LNCAP (cell line): ENCODE results near the gene OSBPL1A.

Experiments used
- TF ChIP-seq, protein P1 (sequence below): fragments of 450-650 bp; IDR thresholded peaks from 2 replicates; pipeline ENCODE4 v1.5.1; 2017; ENCODE audit warnings: mild to moderate bottlenecking

Gene OSBPL1A

DNA sequence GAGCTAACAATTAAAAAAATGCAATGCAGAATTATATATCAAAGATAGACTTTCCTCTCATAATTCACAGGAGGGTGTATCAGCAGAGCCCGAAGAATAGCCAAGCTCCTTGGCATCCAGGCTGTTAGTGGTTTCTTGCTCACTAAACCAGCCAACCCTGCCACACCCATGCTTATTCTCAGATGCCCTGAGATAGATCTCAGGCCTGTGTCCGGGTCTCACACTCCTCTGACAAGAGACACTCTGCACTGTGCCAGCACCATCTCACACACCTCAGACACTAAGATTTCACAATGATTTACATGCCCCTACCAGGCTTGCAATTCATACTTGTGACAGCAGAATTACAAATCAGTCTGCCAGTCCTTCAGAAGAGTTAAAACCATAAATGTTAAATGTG, 64.5 kb downstream of the OSBPL1A start:
- TF ChIP-seq, protein P1, sequence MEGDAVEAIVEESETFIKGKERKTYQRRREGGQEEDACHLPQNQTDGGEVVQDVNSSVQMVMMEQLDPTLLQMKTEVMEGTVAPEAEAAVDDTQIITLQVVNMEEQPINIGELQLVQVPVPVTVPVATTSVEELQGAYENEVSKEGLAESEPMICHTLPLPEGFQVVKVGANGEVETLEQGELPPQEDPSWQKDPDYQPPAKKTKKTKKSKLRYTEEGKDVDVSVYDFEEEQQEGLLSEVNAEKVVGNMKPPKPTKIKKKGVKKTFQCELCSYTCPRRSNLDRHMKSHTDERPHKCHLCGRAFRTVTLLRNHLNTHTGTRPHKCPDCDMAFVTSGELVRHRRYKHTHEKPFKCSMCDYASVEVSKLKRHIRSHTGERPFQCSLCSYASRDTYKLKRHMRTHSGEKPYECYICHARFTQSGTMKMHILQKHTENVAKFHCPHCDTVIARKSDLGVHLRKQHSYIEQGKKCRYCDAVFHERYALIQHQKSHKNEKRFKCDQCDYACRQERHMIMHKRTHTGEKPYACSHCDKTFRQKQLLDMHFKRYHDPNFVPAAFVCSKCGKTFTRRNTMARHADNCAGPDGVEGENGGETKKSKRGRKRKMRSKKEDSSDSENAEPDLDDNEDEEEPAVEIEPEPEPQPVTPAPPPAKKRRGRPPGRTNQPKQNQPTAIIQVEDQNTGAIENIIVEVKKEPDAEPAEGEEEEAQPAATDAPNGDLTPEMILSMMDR, result no peak

- TF ChIP-seq, protein P1, result no peak
Observed at GRCh38 chr18:24326211-24326610, 71.4 kb downstream of the OSBPL1A start.

GRCh38 chr18:24322584-24323136, 75.0 kb downstream of the OSBPL1A start:
- TF ChIP-seq, protein P1, result no peak

DNA sequence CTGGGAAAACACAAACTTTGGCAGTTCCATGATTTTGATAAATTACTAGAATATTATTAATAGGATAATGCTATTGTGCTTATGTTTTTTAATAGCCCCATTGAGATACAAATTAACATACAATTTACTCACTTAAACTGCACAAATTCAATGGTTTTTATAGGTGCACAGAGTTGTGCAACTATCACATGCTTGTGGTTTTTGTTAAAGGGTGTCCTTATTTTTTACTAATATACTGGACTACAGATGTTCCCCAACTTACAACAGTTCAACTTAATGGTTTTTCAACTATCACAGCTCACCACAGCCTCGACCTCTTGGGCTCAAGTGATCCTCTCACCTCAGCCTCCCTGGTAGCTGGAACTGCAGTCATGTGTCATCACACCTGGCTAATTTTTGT, 76.6 kb downstream of the OSBPL1A start:
- TF ChIP-seq, protein P1, result no peak

GRCh38 chr18:24319757-24320156, 77.9 kb downstream of the OSBPL1A start:
- TF ChIP-seq, protein P1, result no peak

DNA sequence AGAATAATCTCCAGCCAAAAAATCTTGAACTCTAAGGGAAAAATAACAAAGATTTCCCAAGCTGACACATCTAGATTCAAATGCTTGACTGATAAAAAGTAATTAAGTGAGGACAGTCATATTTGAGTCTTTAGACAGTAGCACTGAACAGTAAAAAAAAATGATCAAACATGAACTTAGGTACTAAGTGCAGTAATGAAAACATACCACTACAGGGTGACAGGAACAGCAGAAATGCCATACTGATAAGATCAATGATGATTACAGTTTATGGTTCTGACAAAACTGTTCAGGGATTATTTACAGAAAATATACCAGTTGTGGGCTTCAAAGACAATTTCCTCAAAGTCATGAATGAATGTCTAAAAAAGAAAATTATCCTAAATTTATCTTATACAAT, 80.3 kb downstream of the OSBPL1A start:
- TF ChIP-seq, protein P1, result no peak

- TF ChIP-seq, protein P1, result no peak
Observed at GRCh38 chr18:24315170-24315569, 82.5 kb downstream of the OSBPL1A start.

DNA sequence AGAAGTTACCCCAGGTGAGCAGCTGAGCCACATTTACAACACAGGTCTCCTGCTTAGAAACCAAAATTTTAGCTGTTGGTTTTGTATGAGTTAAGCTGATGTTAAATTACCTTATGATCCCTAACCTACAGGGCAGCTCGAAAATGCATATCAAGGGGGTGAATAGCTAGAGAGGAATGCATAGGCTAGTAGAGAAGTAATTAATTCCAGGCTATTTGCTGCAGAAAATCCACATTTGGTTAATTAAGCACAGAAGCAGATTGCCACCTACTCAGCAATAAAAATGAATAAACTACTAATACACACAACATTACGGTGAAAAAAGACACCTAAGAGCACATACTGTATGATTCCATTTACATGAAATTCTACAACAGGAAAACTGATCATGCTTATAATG, 91.4 kb downstream of the OSBPL1A start:
- TF ChIP-seq, protein P1, result no peak
